SW480 (cell line): ENCODE results near the gene REG1A.

Experiments
- DNase-seq: peaks from one replicate; pipeline ENCODE4 v3.0.0-alpha.2; 2016; ENCODE audit warnings: low spot score

The REG1A gene, protein sequence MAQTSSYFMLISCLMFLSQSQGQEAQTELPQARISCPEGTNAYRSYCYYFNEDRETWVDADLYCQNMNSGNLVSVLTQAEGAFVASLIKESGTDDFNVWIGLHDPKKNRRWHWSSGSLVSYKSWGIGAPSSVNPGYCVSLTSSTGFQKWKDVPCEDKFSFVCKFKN

DNA sequence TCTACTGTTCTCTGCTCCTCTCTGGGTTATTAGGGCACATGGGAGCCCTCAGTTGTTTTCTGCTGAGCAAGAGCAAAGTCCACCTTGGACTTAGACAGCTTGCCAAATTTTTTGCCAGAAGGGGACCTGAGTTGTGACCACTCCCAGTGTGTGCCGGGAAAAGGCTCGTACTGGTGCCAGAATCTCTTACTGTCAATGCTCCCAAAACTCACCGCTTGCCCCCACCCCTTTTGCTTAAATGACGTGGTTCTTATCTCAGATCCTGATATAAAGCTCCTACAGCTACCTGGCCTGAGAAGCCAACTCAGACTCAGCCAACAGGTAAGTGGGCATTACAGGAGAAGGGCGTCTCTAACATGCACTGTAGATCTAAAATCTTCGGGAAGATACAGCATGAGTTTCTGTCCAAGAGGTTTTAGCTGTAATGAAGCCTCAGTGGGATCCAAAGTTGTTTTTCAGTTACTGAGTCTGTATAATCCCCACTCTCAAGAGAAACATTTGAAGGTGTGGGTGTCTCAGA lies at the start of gene REG1A:
Gene REG1A, plus strand, starts transcription at position 295 of the 520 bp plus-strand sequence. CDS start 374 bp downstream, outside the sequence.
- no peak for DNase-seq

DNA sequence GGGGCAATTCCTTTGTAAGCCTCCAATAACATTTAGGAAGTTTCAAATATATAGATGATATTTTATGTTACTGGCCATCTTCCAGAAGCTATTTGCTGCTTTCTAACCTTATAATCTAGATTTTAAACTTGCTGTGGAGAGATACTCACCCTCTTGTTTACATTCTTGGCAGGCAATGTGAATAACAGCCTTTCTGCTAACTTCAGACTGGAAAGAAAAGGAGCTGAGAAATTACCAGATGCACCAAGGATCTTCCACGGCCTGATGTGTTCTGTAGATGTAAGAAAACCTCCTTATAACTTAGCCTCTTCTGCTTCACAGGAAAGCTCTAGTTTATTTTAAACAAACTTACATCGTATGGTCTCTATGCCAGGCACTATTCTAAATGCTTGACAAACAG lies 49.2 kb upstream of the REG1A start:
- DNase-seq: no peak

DNA sequence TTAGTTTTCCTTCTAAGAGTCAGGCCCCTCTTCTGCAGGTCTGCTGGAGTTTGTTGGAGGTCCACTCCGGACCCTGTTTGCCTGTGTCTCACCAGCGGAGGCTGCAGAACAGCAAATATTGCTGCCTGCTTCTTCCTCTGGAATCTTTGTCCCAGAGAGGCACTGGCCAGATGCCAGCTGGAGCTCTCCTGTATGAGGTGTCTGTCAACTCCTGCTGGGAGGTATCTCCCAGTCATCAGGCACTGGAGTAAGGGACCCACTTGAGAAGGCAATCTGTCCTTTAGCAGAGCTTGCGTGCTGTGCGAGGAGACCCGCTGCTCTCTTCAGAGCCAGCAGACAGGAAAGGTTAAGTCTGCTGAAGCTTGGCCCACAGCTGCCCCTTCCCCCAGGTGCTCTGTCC lies 37.3 kb upstream of the REG1A start:
- no peak for DNase-seq

DNA sequence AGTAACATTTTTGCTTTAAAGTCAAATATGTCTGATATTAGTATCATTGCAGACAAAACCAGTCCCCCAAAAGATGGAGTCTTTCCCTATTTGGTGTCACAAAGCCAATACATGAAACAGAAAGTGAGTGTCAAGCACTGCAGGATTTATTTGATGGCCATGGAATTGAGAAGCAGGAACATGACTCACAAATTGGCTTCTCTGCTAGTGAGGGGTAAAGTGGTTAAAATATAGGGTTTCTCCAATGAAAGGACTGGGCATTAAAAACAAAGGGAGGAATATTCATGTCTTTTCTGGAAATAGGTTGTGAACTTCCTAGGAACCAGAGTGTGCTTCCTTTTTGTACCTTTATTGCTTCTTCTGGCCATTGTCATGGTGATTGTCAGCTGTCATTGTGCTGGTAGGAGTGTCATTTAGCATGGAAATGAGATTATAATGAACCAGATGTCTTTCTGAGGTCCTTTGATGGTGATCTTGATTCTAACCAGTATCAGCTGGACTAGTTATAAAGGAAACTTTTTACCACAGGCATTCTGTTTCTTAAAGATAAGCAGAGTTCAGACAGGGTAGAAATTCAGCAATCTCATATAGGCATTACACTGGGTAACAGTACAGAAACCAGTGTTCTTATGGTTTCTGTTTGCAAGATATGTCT lies 36.6 kb upstream of the REG1A start:
- DNase-seq: no peak

DNA sequence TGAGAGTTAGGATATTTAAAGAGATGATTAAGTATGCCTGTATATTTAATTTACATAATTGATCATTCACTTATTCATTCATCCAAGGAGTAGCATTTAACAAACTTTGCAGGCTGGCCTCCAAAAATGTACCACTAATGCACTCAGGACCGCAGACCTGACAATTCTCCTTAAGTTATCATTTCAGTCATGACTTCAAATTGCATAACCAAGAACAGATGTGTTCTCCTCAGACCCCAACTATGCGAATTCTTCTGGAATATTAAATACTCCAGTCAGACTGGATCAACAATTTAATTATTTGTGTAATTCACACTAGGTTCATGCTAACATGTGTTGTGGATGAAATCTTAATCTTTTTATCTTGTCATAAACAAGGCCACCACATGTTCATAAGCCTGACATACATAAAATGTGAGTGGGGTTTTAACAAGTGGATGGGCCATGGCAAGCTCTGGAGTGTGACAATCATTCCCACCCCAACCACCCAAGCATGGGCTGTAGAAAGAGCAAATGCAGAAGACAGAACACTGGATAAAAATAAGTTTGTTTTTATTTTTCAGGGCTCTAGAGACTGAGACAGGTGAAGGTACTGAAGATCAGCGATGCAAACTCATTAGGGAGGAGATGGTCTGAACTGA lies 35.7 kb upstream of the REG1A start:
- DNase-seq: no peak

DNA sequence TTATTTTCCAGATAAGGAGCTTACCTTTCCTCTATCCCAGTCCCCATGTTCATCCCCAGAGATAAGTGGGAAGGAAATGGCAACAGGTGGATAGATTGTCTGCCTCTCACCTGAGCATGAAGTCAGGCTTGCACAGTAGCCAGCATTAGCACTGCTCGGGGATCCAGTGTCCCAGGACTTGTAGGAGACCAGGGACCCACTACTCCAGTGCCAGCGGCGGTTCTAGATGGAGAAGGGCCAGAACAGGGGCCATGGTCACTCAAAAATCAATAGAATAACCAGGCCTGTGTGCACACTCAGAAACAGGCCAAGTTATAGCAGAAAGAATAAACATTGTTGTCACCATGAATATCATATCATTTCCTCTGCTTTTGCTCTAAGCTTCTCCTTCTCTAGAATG lies 34.9 kb upstream of the REG1A start:
- DNase-seq: no peak

DNA sequence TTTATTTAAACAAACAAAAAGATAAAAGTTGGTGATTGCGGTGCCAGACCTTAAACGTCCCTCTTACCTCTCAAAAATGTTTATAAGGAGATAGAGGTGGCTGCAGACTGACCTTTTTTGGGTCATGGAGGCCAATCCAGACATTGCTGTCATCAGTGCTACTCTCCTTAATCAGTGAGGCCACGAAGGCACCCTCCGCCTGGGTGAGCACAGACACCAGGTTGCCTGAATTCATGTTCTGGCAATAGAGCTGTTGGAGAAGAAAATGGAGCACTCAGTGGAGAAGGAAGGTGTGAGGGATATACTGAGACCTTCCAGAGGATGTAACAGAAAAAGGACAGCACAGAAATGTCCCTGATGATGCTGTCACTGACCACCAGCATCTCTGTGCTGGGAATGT lies 34.0 kb upstream of the REG1A start:
- no peak for DNase-seq

DNA sequence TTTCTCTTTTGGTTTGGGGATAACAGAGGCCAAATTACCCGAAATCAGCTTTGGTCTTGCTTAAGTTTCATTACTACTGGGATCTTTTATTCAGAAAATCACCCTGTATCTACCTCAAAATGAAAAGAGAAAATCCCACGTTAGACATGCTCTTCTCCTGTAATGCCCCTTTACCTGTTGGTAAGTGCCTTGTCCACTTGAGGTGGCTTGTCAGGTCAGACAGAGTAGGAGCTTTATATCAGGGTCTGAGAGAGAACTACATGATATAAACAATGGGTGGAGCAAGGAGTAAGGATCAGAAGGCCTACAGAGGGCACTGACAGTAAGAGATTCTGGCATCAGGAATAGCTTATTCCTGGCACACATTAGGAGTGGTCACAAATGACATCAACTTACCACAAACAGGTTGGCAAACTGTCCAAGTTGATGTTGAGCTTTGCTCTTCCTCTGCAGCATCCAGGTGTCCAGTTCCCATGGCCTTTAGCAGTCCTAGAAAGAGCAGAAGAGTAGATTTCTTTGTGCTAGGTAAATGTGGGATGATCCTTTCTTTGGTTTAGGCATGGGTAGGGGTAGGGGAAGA lies 32.4 kb upstream of the REG1A start, which contains the start of gene REG1B:
Gene REG1B, minus strand, starts transcription at position 209 of the 580 bp plus-strand sequence. CDS start 381 bp downstream, outside the sequence.
- no peak for DNase-seq

DNA sequence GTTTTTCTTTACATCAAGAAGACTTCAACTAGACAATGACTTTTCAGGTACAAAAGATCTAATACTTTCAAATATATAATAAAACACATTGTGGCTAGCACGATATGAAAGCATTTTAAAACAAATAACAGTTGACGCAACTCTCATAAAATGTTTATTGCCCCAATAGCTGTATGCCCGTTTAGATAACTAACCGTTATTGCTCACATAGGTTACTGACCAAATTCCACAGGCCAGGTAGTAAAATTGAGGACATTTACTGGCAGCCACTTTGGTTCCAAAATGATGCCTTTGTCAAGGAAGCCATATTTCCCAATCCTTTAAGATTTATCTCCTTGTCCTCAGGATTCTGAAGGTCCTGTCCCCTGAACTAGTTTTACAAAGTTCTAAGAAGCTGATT lies 29.6 kb upstream of the REG1A start:
- no peak for DNase-seq

DNA sequence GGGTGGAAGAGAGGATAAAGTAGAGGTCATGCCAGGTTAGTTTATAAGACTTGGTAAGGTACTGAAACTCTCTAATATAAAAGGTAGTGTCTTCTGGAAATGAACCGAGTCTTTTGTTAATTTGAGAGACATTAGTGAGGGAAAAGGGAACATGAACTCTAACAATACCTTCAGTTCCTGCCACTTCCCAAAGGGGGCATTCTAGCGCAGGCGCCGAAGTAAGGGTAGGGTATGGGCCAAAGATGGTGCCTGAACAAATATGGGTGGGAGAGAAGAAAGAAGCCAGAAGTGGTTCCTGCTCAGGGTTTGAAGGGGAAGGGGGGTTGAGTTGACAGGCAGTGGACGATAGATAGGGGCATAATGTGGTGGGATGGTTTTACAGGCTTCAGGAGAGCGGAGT lies 22.4 kb upstream of the REG1A start:
- no peak for DNase-seq

DNA sequence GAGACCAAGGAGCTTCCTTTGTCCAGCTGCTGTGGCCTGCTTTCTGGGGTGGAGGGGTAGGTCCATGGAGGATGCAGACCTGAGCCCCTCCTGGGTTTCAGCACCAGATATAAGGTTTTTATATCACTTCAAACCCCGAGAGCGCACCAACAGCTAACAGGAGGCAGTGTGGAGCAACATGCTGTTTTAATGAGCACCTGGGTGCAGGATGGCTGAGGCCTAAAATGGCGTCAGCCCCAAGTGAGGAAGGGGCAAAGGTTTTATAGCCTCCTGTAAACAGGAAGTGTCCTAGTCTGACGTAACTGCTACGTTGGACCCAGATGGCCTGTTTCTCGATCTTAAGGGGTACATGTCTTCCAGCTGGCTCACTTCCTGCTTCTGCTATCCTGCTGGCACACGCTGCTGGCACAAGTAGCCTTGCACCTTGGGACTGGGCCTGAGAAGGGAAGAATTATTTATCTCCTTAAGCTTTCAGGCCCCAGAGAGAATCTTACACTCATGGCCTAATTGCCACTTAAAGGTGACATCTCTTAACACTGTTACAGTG lies 21.1 kb upstream of the REG1A start:
- no peak for DNase-seq

DNA sequence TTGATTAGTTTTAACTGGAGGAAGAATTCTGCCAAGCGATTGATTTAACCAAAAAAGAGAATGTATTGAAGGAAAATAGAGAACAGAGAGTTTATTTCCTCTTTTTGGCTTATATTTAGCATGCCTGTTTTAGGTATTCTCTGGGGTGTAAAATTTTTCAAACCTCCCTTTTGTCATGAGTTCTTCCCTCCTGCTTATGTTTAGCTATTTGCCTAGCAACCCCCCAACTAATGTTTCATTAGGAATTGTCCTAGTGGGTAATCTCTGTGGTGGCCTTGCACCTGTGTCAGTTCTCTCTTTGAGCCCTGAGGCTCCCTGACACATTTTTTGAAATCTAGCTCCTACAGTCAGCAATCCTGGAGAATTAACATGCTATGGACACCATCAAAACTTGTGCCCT lies 20.0 kb upstream of the REG1A start:
- DNase-seq: no peak

DNA sequence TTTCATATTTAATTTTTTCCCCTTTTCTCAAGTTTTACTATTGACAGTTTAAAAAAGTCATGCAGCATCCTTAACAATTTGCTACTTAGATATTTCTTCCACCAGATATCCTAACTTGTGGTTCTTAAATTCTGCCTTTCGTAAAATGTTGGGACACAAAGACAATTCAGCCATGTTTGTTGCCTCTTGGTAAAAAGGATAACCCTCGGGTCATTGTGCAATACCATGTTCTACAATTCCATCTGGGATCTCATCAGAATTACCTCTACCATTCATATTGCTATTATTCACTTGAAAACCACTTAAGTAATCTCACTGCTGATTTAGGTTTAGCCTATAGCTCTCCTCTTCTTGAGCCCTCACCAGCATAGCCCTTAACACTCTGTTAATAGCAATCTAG lies 19.3 kb upstream of the REG1A start:
- DNase-seq: no peak

DNA sequence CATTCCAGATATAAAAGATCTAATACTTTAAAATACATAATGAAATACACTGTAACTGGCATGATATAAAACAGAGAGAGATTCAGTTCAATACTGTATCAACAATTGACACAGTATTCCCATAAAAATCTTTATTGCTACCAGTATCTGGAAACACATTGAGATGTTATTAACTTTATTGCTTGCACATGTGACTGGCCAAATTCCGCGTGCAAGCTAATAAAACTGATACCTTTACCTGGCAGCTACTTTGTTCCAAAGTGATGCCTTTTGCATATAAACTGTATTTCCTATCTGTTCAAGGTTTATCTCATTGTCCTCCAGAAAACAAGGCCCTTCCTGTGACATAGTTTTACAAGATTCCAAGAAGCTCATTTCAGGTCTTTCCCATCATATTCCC lies 17.1 kb upstream of the REG1A start:
- DNase-seq: no peak

DNA sequence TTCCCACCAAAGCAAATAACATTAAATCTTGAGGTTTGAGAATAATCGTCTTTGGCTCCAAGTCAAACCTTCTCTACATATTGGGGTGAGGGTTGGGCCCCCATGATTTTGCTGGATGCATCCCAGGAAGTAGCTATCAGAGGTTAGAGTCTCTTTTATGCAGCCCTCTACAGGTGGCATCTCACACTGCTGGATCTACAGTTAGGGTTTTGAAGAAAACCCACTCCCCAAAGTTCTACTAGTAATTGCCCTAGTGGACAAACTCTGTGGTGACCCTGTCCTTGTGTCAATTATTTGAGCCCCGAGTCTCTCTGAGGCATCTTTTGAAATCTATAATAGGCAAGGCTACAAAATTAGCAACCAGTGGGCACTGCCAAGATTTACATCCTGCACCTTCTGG lies 15.0 kb upstream of the REG1A start:
- no peak for DNase-seq

DNA sequence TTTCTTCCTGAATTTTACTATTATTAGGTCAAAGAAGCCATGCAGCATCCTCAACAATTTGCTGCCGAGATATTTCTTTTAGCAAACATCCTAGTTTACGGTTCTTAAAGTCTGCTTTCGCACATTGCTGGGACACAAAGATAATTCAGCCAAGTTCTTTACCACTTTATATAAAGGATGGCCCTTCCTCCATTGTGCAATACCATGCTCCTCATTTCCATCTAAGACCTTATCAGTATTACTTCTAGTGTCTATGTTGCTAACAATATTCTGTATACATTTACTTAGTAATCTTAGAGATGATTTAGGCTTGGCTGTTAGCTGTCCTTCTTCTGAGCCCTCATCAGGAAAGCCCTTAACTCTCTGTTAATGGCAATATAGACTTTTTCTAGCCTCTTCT lies 8.0 kb upstream of the REG1A start:
- no peak for DNase-seq

DNA sequence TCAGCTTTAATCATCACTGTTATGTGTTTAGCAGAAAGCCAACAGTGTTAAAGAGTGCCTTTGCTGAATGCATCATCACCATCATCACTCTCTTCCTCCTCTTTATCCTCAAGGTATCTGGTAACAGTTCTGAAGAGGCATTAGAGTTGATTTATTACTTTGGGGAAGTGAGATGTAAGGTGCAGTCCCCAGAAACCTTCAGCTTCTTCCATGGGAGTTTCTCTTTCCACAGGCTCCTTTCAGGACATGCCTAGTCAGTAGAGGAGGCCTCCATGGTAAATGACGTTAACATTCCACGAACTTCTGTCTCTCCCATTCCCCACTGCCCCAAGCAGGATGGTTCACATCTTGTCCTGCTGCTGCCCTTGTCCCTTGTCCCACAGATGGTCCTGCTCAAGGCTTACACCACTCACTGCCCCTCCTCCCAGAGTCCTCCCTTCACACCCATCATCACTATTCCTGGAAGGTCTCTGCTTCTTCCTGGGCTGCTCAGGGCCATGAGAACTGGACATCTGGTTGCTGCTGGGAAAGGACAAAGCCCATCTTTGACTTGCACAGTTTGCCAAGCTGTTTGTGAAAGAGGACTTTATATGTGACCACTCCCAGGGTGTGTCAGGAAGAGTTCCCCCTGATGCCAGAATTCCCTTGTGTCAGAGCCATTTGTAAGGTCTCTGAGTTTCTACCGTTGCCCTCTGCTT lies 5.3 kb upstream of the REG1A start:
- DNase-seq: peak; percentile 43

DNA sequence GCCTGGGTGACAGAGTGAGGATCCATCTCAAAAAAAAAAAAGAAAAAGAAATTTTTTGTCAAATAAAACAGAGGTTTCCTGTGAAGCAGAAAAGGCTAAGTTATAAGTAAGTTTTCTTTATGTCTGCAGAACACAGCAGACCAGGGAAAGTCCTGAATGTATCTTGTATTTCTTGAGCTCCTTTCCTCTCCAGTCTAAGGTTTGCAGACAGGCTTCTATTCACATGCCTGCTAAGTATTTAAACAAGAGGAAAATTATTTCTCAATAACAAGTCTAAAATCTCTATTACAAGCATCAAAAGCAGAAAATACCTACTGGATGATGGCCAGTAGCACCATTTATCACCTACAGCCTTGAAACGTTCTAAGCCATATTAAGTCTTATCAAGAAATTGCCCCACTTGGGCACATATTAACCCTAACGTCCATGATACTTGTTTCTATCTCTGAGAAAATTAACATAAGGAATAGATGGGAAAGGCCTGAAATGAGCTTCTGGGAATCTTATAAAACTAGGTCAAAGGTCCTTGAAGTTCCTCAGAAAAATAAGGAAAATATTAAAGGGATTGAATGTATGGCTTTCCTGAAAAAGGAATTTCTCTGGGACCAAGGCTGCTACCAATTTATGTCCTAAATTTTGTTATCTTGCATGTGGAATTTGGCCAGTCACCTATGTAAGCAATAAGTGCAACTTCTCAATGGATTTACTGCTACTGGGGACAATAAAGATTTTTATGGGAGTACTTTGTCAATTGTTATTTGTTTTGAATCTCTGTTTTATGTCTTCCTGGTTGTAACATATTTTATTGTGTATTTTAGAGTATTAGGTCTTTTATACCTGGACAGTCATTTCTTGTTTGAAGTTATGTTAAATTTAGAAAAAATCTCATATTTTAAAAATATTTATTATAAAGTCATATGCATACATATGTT lies 3.0 kb upstream of the REG1A start:
- no peak for DNase-seq

DNA sequence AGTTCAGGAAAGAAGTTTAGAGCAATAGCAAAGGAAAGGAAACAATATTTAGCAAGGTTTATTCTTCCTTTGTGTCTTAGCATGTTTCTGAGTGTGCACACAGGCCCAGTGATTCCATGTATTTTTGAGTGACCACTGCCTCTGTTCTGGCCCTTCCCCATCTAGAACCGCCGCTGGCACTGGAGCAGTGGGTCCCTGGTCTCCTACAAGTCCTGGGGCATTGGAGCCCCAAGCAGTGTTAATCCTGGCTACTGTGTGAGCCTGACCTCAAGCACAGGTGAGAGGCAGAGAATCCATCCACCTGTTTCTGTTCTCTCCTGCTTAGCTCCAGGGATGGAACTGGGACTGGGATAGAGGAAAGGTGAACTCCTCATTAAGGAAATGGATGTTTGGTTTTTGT lies 2.4 kb downstream of the REG1A start:
- DNase-seq: no peak

DNA sequence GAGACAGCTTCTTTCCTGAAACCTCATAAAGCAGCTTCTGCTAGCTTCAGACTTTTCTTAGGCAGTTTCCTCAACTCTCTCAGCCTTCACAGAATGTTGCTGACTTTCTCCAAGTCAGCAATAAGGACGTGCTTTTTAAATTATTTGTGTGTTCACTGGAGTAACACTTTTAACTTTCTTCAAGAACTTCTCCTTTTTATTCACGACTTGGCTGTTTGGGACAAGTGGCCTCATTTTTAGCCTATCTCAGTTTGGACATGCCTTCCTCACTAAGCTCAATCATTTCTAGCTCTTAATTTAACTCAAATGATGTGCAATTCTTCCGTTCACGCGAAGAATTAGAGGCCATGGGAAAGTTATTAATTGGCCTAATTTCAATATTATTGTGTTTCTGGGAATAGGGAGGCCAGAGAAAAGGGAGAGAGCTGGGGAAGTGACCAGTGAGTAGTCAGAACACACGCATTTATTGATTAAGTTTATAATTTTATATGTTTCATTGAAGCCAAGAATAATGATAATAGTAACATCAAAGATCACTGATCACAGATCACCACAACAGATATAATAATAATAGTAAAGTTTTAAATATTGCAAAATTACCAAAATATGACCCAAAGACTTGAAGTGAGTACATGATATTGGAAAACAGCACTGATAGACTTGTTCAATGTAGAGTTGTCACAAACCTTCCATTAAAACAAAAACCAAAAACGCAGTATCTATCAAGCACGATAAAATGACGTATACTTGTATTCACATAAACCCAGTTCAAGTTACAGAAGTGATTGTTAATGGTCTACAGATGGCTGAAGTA lies 4.8 kb downstream of the REG1A start:
- DNase-seq: no peak
